NCI-H2029 treated with DMSO at 0.1 percent for 48 hours (cell line): Measurements from ENCODE around the gene TMEM72.

Source experiments
- DNase-seq: peaks from one replicate; lab custom pipeline; 2025; lab: John Stamatoyannopoulos, UW

The TMEM72 gene

DNA sequence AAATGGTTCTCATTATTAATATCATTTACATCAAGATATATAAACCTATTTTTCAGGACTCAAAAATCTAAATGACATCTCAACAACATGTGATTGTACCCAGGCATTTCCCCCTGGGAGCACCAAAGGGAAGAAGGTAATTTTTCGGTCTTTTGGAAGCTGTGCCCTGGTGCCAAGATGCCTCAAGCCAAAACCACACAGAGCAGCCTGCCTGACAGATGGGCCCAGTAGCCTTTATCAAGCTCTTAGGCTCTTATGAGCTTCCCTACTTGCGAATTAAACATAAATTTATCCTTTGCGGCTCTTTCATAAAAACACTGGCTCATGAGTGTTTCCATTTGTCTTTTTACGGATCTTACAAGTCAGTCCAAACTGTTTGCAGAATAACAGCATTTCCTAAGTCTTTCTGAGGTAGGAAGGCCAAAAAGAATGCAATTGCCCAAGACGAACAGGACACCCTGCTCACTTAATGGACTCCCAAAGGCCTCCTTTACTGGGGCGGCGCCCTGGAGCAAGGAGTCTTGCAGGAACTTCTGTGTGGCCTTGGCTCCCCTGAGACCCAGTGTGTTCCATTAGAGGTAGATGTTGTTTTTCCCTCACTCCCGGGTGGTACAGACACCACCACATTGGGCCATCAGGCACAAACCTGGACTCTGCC is 44.4 kb downstream of the TMEM72 start:
- no peak for DNase-seq

- DNase-seq = no peak
These were observed 45.1 kb downstream of the TMEM72 start for GRCh38 chr10:44956226-44956625.

DNA sequence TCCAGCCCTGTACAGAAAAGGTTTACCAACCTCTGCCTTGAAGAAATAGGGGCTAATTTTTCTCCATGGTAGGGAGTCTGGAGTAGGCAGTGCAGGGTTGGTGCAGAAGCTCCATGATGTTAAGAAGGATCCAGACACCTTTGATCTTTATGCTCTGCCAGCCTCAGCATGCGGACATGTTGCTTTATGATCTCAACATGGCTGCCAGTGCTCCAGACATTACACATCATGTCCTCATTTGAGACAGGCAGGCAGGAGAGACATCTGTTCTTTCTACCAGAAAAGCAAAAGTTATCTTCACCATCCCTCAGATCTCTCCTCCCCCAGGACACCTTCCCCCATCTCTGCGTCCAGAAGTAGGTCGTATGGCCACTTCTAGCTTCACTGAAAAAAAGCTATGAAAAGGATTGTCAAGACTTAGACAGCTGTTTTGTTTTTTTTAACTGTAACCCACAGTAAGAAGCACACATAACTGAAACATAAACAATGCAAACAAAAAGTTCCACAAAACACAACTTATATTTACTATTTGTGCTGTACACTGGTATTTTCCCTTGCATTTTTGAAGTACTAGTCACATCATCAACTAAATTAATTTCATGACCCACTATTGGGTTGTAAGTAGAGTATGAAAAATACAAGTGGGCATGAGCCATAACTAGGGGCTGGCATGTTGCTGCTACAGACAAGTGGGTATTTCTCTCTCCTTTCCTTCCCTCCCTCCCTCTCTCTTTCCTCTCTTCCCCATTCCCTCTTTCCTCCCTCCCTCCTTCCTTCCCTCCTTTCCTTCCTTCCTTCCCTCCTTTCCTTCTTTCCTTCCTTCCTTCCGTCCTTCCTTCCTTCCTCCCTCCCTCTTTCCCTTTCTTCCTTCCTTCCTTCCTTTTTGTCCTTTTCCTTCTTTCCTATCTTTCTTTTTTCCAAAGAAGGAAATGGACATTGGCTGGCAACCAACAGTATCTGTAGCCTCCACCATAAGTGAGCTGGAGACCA is 45.9 kb downstream of the TMEM72 start:
- DNase-seq = no peak

DNA sequence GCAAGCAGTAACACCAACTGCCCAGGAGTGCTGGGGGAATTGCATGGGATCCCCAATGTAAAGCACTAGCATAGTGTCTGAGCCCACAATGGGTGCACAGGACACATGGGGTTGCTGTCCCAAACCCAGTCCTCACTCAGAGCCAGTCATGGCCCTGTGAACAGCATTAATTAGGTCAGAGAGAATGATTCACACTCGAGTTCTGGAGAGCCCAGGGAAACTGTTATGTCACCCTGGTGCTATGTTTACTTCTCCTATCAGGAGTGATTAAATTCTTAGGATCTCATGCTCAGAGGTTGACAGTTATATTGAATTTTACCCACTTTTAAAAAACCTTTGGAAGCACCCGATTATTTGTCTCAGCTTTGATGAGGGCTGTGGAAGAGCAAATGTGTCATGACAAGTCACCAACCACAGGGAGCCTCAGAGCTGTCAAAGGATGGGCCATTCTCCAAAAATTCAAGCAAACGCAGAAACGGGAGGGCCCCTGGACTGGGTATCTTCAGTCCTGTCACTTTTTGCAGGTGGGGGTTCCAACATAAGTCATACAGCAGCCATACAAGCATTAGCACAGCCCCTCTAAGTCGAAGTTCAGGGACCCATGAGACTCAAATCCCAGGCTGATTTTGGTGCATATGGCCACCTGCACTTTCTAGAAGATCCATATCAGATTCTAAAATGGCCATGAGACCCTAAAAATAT is 47.2 kb downstream of the TMEM72 start:
- DNase-seq = no peak

GRCh38 chr10:44958898-44959246 is 47.7 kb downstream of the TMEM72 start:
- DNase-seq = no peak

DNA sequence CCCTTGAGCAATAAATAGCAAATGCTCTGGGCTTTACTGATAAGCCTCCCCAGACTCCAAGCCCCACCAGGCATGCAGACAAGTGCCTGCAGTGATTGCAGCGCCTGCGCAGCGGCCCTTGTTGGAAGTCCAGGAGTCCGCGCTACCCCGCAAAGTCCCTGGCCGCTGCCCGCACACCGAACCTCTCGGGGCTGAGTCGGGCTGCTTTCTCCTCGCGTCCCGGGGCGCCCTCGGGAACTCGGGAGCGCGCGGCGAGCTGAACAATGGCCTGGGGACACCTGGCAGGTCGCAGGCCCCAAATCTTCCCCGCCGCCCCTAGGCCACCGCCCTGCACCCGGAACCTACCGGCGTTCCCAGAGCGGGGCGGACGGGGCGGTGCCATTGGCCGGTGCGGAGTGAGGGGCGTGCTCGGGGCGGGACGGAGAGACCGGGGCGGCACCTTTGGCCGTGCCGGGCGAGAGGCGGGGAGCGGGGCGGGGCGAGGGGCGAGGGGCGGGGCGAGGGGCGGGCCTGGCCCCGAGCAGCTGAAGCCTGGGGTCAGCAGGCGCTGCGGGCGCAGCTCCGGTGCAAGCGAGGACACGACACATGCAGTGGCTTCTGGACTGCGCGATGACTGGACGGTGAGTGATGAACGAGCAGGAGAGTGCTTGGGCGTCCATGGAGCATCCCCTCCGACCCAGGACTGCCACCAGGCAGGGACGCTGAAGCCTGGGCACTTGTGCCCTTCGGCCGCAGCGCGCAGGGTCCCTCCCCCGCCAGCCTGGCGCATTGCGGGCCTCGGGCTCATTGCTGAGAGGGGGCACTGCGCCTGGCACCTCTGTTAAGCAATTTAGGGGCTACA is 48.3 kb downstream of the TMEM72 start, which contains the start of gene RASSF4:
Gene RASSF4, plus strand, starts transcription at position 556 of the 841 bp plus-strand sequence. CDS start 10,401 bp downstream, outside the sequence.
- DNase-seq = no peak

DNA sequence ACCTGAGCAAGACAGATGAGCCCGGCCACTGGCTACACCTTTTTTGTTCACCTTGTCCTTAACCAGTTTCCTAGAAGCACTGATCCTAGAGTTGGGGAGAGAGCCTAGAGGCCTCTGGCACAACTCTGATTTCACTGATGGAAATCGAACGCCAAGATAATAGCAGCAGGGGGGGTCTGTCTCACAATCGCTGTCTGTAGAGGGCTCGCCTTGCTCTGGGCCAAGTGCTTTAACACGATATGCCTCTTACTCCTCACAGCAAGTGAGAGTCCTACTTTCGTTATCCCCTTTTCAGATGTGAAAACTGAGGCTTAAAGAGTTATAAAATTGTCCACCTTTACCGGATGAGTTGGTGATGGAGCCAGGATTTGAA is 48.9 kb downstream of the TMEM72 start:
- no peak for DNase-seq

DNA sequence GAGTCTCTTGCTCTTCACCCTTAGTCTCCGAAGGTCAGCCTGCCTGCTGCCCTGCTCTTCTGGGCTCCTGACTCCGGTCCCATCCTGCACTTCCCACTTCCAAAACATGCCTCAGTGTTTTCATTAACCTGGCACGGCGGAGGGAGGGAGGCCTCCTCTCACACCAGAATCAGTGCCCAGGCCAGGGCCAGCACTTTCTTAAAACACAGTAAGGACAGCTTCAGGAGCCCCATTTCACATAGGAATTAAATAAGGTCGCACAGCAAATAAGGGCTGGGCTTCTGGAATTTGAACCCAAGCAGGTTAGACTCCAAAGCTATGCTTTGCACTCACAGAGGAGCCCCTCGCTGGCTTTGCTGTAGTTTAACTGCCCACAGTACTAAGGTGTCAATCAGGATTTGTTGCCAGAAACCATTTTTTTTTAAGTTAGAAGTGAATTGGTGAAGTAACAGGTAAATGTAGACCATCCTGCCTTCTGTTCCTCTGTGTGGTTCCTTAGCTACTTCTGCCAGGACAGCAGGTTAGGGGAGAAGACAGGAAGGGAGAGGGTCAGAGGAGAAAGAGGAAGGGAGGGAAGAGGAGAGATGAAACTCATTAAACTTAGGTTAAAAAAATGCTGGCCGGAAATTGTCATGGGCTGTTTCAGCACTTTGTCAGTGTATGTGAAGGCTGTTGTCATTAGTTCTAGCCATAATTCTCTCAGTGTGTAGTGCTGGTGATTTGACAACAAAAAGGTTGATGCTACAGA is 49.5 kb downstream of the TMEM72 start:
- no peak for DNase-seq

DNA sequence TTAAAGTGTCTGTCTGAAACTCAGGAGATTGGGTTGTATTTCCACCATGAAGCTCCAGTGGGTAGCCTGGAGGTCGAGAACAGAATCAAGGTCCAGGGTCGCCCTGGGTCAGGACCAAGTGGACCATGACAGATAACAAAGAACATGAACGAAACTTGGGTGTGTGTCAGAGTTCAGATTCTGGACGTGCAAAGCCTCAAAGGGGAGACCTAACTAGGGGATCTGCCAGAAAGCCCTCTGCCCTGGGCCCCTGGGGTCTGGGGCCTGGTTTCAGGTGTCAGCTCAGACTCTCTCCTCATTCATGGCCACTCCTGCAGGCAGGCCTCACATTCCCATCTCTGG is 50.1 kb downstream of the TMEM72 start:
- no peak for DNase-seq

DNA sequence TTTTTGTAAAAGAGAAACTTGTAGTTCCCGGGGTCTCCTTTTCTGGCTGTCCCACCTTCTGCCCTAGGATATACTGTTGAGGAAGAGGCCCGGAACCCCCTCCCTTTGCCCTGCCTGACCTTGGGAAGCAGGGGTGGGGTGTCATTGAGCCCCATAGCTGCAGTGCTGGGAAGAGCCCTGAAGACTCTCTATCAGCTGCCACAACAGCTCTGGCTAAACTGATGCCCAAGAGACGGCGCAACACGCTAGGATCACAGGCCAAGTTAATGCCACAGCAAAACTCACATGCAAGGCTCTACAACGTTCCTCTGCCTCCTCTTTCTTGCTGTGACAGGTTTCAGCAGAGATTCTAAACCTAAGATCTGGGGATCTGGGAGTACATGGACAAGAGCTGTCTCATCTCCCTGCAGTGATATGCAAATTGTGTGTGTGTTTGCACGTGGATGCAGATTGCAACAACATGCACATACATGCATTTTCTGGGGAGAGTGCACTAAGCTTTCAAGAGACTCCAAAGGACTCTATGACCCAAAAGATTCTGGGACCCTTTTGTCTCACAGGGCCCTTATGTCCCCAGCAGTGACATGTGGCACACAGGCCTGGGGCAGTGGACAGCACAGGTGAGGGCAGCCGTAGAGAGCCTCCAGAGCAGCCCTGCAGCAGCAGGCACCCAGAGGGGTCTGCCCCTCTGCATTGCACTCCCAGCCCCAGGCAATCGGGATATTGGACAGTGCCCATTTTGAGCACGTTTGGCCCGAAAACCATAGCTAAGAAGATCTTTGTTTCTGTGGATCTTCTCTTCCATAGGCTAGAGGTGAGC is 51.0 kb downstream of the TMEM72 start:
- no peak for DNase-seq

GRCh38 chr10:44962870-44963738 is 52.0 kb downstream of the TMEM72 start:
- no peak for DNase-seq

DNA sequence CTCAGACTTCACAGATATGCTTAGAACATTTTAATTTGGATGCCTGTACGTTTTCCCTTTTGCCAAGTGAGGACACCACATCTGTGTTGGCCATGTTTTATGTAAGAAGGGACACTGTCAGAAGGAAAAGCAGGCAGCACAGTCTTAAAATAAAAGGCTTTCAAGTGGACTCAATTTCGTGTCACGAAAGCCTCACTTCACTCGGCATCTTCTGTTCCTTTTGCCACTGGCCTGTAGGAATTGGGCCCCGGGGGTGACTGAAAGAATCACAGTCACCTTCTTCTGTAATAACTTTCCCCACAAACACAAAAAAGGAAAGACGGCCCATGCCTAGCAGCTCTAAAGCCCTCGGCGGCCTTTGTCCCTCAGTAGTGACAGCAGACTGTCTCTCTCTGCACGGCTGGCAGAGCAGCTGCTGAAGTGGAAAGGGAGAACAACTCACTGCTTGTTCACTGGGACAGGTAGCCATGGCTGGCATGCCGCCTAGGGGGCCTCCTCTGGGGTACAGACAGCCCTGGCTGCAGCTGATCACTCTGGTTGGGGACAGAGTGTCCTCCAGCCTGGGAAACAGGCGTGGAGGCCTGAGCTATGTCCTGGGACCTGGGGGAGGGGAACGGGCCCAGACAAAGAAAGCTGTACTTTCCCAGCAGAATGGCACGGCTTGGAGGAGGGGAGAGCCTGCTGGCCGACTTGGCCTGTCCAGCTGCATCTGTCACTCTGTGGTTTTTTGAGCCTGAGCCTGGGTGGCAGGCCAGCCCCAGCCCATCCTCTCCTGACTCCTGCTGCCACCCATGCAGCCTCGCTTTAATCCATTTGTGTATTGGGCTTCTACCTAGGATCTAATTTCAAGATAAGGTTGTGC is 52.9 kb downstream of the TMEM72 start:
- DNase-seq = no peak

DNA sequence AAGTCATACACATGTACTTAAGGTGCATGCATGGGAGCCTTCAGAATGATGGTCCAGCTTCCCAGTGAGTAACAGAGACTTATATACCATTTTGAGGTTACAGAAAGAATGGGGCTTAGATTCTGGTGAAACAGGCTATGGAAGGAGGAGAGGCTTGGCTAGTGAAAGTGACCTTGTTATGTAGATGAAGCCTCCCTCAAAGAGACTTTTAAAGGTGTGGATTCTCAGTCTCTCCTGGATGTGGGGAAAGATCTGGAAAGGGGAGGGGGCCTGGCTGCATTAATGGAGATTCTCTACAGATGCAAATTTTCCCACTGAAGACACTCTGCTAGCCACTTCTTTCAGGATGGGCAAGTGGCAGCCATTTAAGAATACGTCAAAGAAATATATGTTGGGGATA is 54.0 kb downstream of the TMEM72 start:
- DNase-seq = no peak

- no peak for DNase-seq
These were observed 54.5 kb downstream of the TMEM72 start for GRCh38 chr10:44965651-44966097.

DNA sequence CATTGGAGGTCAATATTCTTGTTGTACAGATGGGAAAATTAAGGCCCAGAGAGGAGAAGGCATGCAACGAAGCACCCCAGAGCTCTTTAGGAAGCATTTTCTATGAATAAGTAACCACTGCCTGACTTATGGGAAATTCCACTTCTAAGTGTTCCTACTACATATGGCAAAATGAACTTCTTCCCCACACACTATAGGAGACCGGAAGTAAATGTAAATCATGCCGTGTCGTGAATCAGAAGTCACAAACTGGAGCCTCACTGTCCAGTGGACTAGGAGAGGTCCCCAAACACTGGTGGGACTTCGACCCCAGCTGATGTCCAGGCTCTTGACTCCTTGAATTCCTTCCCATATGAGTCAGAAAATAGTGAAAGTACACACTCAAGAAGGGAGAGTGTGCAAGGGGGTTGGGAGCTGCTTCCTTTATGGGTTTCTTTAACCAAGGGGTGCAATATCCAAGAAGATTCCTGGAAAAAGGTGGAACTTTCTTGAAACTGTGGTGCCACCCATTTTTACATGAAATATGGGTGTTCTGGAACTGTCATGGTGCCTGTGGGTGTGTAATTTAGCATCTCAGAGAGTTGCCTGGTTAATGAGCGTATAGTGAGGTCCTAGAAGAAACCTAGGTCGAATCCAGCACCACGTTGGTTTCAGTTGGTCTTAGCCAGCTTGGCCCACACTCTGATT is 55.1 kb downstream of the TMEM72 start:
- DNase-seq = no peak

DNA sequence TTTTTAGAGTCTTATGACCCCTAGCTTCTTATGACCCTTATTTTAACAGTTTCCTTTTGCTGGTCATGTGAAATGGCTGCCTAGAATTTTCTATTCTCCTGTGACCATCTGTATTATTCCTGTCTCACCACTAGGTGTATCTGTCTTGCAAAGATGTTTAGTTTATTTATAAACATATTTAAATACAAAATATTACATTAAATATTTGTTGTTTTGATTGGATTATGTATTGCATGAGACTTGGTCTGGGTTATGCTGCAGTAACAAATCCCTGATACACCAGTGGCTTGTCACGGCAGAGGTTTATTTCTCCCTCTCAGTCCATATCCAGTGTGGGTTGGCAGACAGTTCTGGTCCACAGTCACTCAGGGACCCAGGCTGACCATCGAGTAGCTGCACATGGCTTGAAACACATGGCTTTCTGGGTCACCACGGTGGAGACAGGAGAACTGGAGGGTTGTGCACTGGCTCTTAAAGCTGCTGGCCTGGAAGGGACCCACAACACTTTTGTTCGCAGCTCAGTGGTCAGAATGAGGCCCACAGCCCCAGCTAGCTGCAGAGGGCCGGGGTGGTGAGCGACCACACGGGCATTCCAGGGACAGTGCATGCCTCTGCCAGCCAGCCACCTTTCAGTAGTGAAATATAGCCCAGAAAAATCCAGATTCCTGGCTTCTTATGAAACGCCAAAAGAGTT is 55.8 kb downstream of the TMEM72 start:
- DNase-seq = no peak

DNA sequence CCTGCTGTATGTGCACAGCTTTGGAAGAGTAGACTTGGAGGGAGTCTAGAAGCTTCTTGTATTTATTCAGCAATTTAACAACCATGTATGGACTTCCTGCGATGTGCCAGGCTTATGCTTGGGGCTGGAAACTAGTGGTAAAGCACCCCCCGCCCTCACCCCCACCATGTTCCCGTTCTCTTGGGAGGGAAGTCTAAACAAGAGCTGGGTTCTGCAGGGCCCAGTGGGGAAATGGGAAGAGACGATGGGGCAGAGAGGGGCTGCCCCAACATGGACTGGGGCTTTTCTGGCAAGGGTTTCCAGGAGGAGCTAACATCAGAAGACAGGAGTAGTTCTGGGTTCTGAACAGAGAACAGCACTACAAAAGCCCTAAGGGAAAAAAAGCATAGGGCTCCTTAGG is 56.5 kb downstream of the TMEM72 start:
- no peak for DNase-seq
